Mesenchymal stem cell (in vitro differentiated cells and primary cell): ENCODE data around the gene DHCR24.

ENCODE experiments used
- DNase-seq: peaks from one replicate; pipeline ENCODE4 v3.0.0-alpha.2; 2013
- H2AFZ ChIP-seq: one replicate; pipeline ENCODE4 v1.6.1; 2013; ENCODE audit warnings: low read depth, mild to moderate bottlenecking, control low read depth, inconsistent platforms, low read length, moderate library complexity
- H2AK5ac ChIP-seq: 2 replicates; pipeline ENCODE4 v1.6.1; 2013; ENCODE audit warnings: low read length, moderate library complexity, mild to moderate bottlenecking, inconsistent platforms; ENCODE audit not compliant: severe bottlenecking
- H2BK120ac ChIP-seq: one replicate; pipeline ENCODE4 v1.6.1; 2013; ENCODE audit warnings: low read depth, mild to moderate bottlenecking, inconsistent platforms, low read length, moderate library complexity
- H2BK12ac ChIP-seq, 2 experiments: one replicate each; pipeline ENCODE4 v1.6.1; 2013; ENCODE audit warnings: inconsistent platforms in 2 of 2, low read length in 2 of 2, mild to moderate bottlenecking in 2 of 2, moderate library complexity in 2 of 2, control low read depth in 1 of 2
- H2BK15ac ChIP-seq: one replicate; pipeline ENCODE4 v1.6.1; 2013; ENCODE audit warnings: mild to moderate bottlenecking, low read depth, inconsistent platforms; ENCODE audit not compliant: poor library complexity, severe bottlenecking
- H2BK5ac ChIP-seq: 2 replicates; pipeline ENCODE4 v1.6.1; 2013; ENCODE audit warnings: low read depth, mild to moderate bottlenecking, low read length, control low read depth, inconsistent platforms; ENCODE audit not compliant: poor library complexity, severe bottlenecking
- H3K14ac ChIP-seq, 2 experiments: one replicate each; pipeline ENCODE4 v1.6.1; 2013; ENCODE audit warnings: inconsistent platforms in 2 of 2, low read length in 2 of 2, control low read depth in 1 of 2, mild to moderate bottlenecking in 1 of 2, moderate library complexity in 1 of 2
- H3K18ac ChIP-seq, 2 experiments: one replicate each; pipeline ENCODE4 v1.6.1; 2013; ENCODE audit warnings: inconsistent platforms in 2 of 2, low read length in 2 of 2, control low read depth in 1 of 2, low read depth in 1 of 2, mild to moderate bottlenecking in 1 of 2
- H3K23ac ChIP-seq, 2 experiments: one replicate each; pipeline ENCODE4 v1.6.1; 2013; ENCODE audit warnings: inconsistent platforms in 2 of 2, low read length in 2 of 2, mild to moderate bottlenecking in 2 of 2, moderate library complexity in 2 of 2, control low read depth in 1 of 2
- H3K27ac ChIP-seq: 2 replicates; pipeline ENCODE4 v1.5.1; 2013; ENCODE audit warnings: mild to moderate bottlenecking, moderate library complexity, low read length, control low read depth, inconsistent platforms; ENCODE audit not compliant: poor library complexity, severe bottlenecking
- H3K27me3 ChIP-seq, 2 experiments: 2 replicates each; pipeline versions ENCODE4 v1.6.1 to v1.7.0; 2013; ENCODE audit warnings: low read length in 2 of 2, mild to moderate bottlenecking in 2 of 2, moderate library complexity in 2 of 2, control low read depth in 1 of 2, inconsistent platforms in 1 of 2; ENCODE audit not compliant: control insufficient read depth in 1 of 2, insufficient read depth in 1 of 2
- H3K36me3 ChIP-seq, 2 experiments: 2 replicates each; pipeline versions ENCODE4 v1.6.1 to v1.7.0; 2013; ENCODE audit warnings: low read length in 2 of 2, control low read depth in 1 of 2, inconsistent platforms in 1 of 2, low read depth in 1 of 2, mild to moderate bottlenecking in 1 of 2; ENCODE audit not compliant: insufficient read depth in 2 of 2, control insufficient read depth in 1 of 2
- H3K4ac ChIP-seq, 2 experiments: one replicate each; pipeline ENCODE4 v1.6.1; 2013; ENCODE audit warnings: inconsistent platforms in 2 of 2, low read length in 2 of 2, mild to moderate bottlenecking in 2 of 2, moderate library complexity in 2 of 2, control low read depth in 1 of 2, low read depth in 1 of 2
- H3K4me1 ChIP-seq: 2 replicates; pipeline ENCODE4 v1.6.1; 2013; ENCODE audit warnings: low read depth, low read length, control low read depth; ENCODE audit not compliant: control insufficient read depth, insufficient read depth
- H3K4me2 ChIP-seq: 2 replicates; pipeline ENCODE4 v1.6.1; 2013; ENCODE audit warnings: low read length, mild to moderate bottlenecking, inconsistent platforms; ENCODE audit not compliant: poor library complexity, severe bottlenecking
- H3K4me3 ChIP-seq, 2 experiments: 2 replicates each; pipeline versions ENCODE4 v1.5.1 to v1.7.0; 2013; ENCODE audit warnings: low read length in 2 of 2, mild to moderate bottlenecking in 2 of 2, control low read depth in 1 of 2, low read depth in 1 of 2; ENCODE audit not compliant: insufficient read depth in 1 of 2
- H3K79me1 ChIP-seq: replicated peaks from 2 replicates; pipeline ENCODE4 v1.6.1; 2013; ENCODE audit warnings: mild to moderate bottlenecking, control low read depth, low read length, inconsistent platforms; ENCODE audit not compliant: poor library complexity, severe bottlenecking
- H3K9ac ChIP-seq: 2 replicates; pipeline ENCODE4 v1.7.0; 2013; ENCODE audit warnings: mild to moderate bottlenecking, low read length, moderate library complexity
- H3K9me3 ChIP-seq: 2 replicates; pipeline ENCODE4 v1.7.0; 2013; ENCODE audit warnings: mild to moderate bottlenecking, low read length; ENCODE audit not compliant: control insufficient read depth
- H4K8ac ChIP-seq: one replicate; pipeline ENCODE4 v1.6.1; 2013; ENCODE audit warnings: inconsistent platforms, mild to moderate bottlenecking, low read length, moderate library complexity
- H4K91ac ChIP-seq: one replicate; pipeline ENCODE4 v1.6.1; 2013; ENCODE audit warnings: mild to moderate bottlenecking, low read length, inconsistent platforms
- WGBS: methylation state at CpG from one replicate; pipeline ENCODE4 v1.1.7; 2013; ENCODE audit warnings: mixed read lengths; 5-methylcytosine and 5-hydroxymethylcytosine counted together

Gene DHCR24

GRCh38 chr1:54833121-54833520, 53.9 kb downstream of the DHCR24 start:
- H2AK5ac ChIP-seq = no peak overlapping the region
- no peak overlapping the region for H2BK5ac ChIP-seq
- peaks cover 24 to 26% of the 10 kb centered on the region in 2 experiments for H3K27me3 ChIP-seq
- H3K23ac ChIP-seq = no peak overlapping the region
- H3K4me3 ChIP-seq = no peak overlapping the region
- H3K9ac ChIP-seq = no peak overlapping the region
- no peak for DNase-seq
- no peak overlapping the region for H2BK12ac ChIP-seq
- H3K4me2 ChIP-seq = no peak overlapping the region
- H2BK120ac ChIP-seq = no peak overlapping the region
- no peaks in the 10 kb centered on the region for H3K36me3 ChIP-seq
- H3K27ac ChIP-seq = no peak overlapping the region
- no peaks in the 10 kb centered on the region for H3K79me1 ChIP-seq
- H3K4ac ChIP-seq = no peak overlapping the region
- no peak overlapping the region for H2AFZ ChIP-seq
- H3K9me3 ChIP-seq = peaks cover 17% of the 10 kb centered on the region
- H3K14ac ChIP-seq = no peak overlapping the region
- no peak overlapping the region for H4K8ac ChIP-seq
- H4K91ac ChIP-seq = no peak overlapping the region
- WGBS = 87% methylated on average over 6 of the region's 9 CpGs
- H2BK15ac ChIP-seq = no peak overlapping the region
- no peak overlapping the region for H3K18ac ChIP-seq
- no peaks in the 10 kb centered on the region for H3K4me1 ChIP-seq

GRCh38 chr1:54826226-54826816, 60.7 kb downstream of the DHCR24 start:
- Histone ChIP-seq H3K4ac (no peak overlapping the region), H3K14ac (no peak overlapping the region), H3K4me1 (no peaks in the 10 kb centered on the region), H2BK12ac (no peak overlapping the region), H2AK5ac (no peak overlapping the region), H2BK120ac (no peak overlapping the region), H4K8ac (no peak overlapping the region), H3K27me3 (peaks cover 2 to 4% of the 10 kb centered on the region in 2 experiments), H3K9me3 (peaks cover 42% of the 10 kb centered on the region), H3K4me3 (no peak overlapping the region), H4K91ac (no peak overlapping the region), H3K4me2 (no peak overlapping the region), H3K23ac (no peak overlapping the region), H3K79me1 (no peaks in the 10 kb centered on the region), H3K27ac (no peak overlapping the region), H3K18ac (no peak overlapping the region), H3K9ac (no peak overlapping the region), H2BK5ac (no peak overlapping the region), H2AFZ (no peak overlapping the region), H2BK15ac (no peak overlapping the region), H3K36me3 (no peaks in the 10 kb centered on the region)
- DNase-seq = no peak
- WGBS = 77% methylated on average over 4 of the region's 4 CpGs

DNA sequence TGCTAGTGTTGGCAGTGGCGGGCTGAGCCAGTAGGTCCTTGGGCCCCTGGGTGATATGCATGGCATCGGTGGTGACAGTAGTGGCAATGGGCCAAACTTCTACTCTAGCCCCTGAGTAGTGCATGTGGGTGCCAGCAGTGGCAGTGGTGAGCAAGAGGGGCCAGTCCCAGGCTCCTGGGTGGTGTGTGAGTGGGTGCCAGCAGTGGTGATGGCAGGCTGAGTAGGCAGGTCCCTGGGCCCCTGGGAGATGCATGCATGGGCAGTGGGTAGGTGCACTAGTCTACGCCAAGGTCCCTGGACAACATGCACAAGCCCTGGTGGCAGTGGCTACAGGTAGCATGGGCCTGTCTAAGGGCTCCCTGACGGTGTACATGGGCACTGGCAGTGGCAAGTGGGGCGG, 61.3 kb downstream of the DHCR24 start:
- H2BK5ac ChIP-seq = no peak overlapping the region
- no peaks in the 10 kb centered on the region for H3K79me1 ChIP-seq
- no peak overlapping the region for H3K4ac ChIP-seq
- H2BK15ac ChIP-seq = no peak overlapping the region
- H3K27me3 ChIP-seq = peaks cover 2 to 4% of the 10 kb centered on the region in 2 experiments
- no peaks in the 10 kb centered on the region for H3K36me3 ChIP-seq
- H4K91ac ChIP-seq = no peak overlapping the region
- no peak overlapping the region for H2BK12ac ChIP-seq
- no peak overlapping the region for H2BK120ac ChIP-seq
- H3K4me3 ChIP-seq = no peak overlapping the region
- H3K4me2 ChIP-seq = no peak overlapping the region
- peaks cover 36% of the 10 kb centered on the region for H3K9me3 ChIP-seq
- no peak overlapping the region for H4K8ac ChIP-seq
- whole genome bisulfite sequencing = 68% methylated on average over 5 of the region's 5 CpGs
- no peak for DNase-seq
- H3K4me1 ChIP-seq = no peaks in the 10 kb centered on the region
- no peak overlapping the region for H2AK5ac ChIP-seq
- H2AFZ ChIP-seq = no peak overlapping the region
- H3K18ac ChIP-seq = no peak overlapping the region
- H3K27ac ChIP-seq = no peak overlapping the region
- H3K14ac ChIP-seq = no peak overlapping the region
- H3K9ac ChIP-seq = no peak overlapping the region
- H3K23ac ChIP-seq = no peak overlapping the region

GRCh38 chr1:54823670-54824069, 63.3 kb downstream of the DHCR24 start:
- H3K18ac ChIP-seq = no peak overlapping the region
- no peak overlapping the region for H2AK5ac ChIP-seq
- peaks cover 30% of the 10 kb centered on the region for H3K9me3 ChIP-seq
- no peak overlapping the region for H3K4me2 ChIP-seq
- no peak overlapping the region for H3K4me3 ChIP-seq
- H3K14ac ChIP-seq = no peak overlapping the region
- H3K27me3 ChIP-seq = no peaks in the 10 kb centered on the region
- no peak overlapping the region for H4K8ac ChIP-seq
- no peak overlapping the region for H2BK12ac ChIP-seq
- H2BK15ac ChIP-seq = no peak overlapping the region
- H2BK120ac ChIP-seq = no peak overlapping the region
- H3K36me3 ChIP-seq = no peaks in the 10 kb centered on the region
- no peak overlapping the region for H2BK5ac ChIP-seq
- DNase-seq = no peak
- H3K79me1 ChIP-seq = no peaks in the 10 kb centered on the region
- H4K91ac ChIP-seq = no peak overlapping the region
- H3K9ac ChIP-seq = no peak overlapping the region
- WGBS = 91% methylated on average over 2 of the region's 3 CpGs
- H3K4ac ChIP-seq = no peak overlapping the region
- H2AFZ ChIP-seq = no peak overlapping the region
- no peak overlapping the region for H3K23ac ChIP-seq
- H3K27ac ChIP-seq = no peak overlapping the region
- no peaks in the 10 kb centered on the region for H3K4me1 ChIP-seq
